DND-41 (cell line): ENCODE results near the gene CTIF.

Experiments used
- ATAC-seq: fragments of 200-7000 bp; cut with Tn5 transposase; 3 replicates; pipeline ENCODE4 v1.9.1; 2021; ENCODE audit warnings: low read depth; ENCODE audit not compliant: insufficient read depth
- DNase-seq: peaks from one replicate; pipeline ENCODE4 v3.0.0-alpha.2; 2020
- H2AFZ ChIP-seq: 2 replicates; pipeline ENCODE4 v1.6.0; 2012; ENCODE audit warnings: low read depth, low read length
- H3K27ac ChIP-seq: 2 replicates; pipeline ENCODE4 v1.5.1; 2012; ENCODE audit warnings: low read length, inconsistent platforms
- H3K27me3 ChIP-seq: fragments of 200-600 bp; sonication (generic); 2 replicates; pipeline ENCODE4 v1.6.0; 2012; ENCODE audit warnings: low read length, mild to moderate bottlenecking, inconsistent platforms; ENCODE audit not compliant: insufficient read depth, poor library complexity
- H3K36me3 ChIP-seq: 2 replicates; pipeline ENCODE4 v1.5.1; 2012; ENCODE audit warnings: low read length, inconsistent platforms; ENCODE audit not compliant: insufficient read depth
- H3K4me1 ChIP-seq: 2 replicates; pipeline ENCODE4 v1.5.1; 2012; ENCODE audit warnings: mild to moderate bottlenecking, low read length; ENCODE audit not compliant: insufficient read depth
- H3K4me2 ChIP-seq: 2 replicates; pipeline ENCODE4 v1.6.0; 2012; ENCODE audit warnings: mild to moderate bottlenecking, moderate library complexity, low read length, inconsistent platforms; ENCODE audit not compliant: insufficient read depth
- H3K4me3 ChIP-seq, 2 experiments: fragments of 200-600 bp in 1 of 2; shearing (Covaris generic) in 1 of 2; 2 replicates each; pipeline ENCODE4 v1.5.1; 2012 to 2016; ENCODE audit warnings: inconsistent platforms in 2 of 2, low read length in 2 of 2, mild to moderate bottlenecking in 2 of 2, low read depth in 1 of 2, moderate library complexity in 1 of 2
- H3K79me2 ChIP-seq: 2 replicates; pipeline ENCODE4 v1.6.0; 2012; ENCODE audit warnings: low read length, inconsistent platforms; ENCODE audit not compliant: insufficient read depth
- H3K9ac ChIP-seq: 2 replicates; pipeline ENCODE4 v1.6.0; 2012; ENCODE audit warnings: low read depth, mild to moderate bottlenecking, inconsistent platforms, low read length, moderate library complexity
- H3K9me3 ChIP-seq: 2 replicates; pipeline ENCODE4 v1.5.1; 2012; ENCODE audit warnings: low read length, moderate library complexity, mild to moderate bottlenecking, inconsistent platforms; ENCODE audit not compliant: insufficient read depth, severe bottlenecking
- H4K20me1 ChIP-seq: 2 replicates; pipeline ENCODE4 v1.6.0; 2012; ENCODE audit warnings: low read length; ENCODE audit not compliant: insufficient read depth
- EZH2 ChIP-seq: IDR thresholded peaks from 3 replicates; pipeline ENCODE4 v1.6.1; 2012; ENCODE audit warnings: borderline replicate concordance, low read depth, mild to moderate bottlenecking, moderate library complexity, low read length, inconsistent platforms; ENCODE audit not compliant: severe bottlenecking
- TF ChIP-seq, protein P1 (sequence below): IDR thresholded peaks from 2 replicates; pipeline ENCODE4 v1.5.1; 2012; ENCODE audit warnings: borderline replicate concordance, low read length, moderate library complexity, mild to moderate bottlenecking; ENCODE audit not compliant: poor library complexity, severe bottlenecking; ENCODE audit errors: extremely low read depth

Gene CTIF

DNA sequence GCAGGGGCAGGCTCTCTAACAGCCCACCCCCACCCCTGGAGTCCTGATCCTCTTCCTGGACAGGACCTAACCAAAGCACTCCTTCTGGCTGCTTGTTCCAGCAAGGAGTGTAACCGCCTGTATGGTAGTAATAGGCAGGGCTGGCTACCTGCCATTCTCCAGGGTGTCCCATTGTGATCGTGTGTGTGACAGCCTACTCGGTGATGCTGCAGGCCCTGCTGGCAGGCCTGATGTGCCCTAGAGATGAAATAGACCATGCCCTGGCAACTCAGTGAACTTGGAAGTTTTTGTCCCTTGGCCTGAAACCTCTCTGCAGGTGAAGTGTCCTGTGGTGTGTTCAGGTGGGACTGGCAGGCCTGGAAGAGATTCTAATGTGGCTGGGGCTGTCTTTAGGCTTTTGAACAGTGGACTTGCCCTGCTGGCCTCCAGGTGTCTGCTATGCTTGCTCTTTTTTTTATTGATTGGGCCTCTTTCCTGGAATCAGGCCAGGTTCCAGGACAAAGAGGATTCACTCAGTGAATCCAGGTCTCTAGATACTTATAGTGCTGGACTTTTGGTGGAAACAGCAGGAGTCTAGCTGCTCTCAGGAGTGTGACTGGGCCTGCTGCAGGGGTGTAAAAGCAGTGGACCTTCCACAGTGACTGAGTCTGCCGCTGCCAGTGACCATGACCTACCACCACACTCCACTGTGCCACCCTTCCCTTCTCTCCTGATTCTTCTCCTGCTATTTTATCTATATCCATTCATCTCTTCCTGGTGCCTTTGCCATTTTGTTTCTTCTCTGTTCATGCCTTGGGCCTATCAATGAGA, 132.1 kb downstream of the CTIF start:
- Histone ChIP-seq H3K4me3 (no peak overlapping the region), H2AFZ (no peak overlapping the region), H3K27me3 (no peaks in the 10 kb centered on the region), H3K79me2 (no peaks in the 10 kb centered on the region), H3K27ac (no peak overlapping the region), H3K4me1 (peaks cover 37% of the 10 kb centered on the region), H3K9ac (no peak overlapping the region), H4K20me1 (no peaks in the 10 kb centered on the region), H3K9me3 (peaks cover 9% of the 10 kb centered on the region), H3K36me3 (no peaks in the 10 kb centered on the region), H3K4me2 (no peak overlapping the region)
- DNase-seq = no peak
- TF ChIP-seq EZH2 = no peak
- TF ChIP-seq, protein P1, sequence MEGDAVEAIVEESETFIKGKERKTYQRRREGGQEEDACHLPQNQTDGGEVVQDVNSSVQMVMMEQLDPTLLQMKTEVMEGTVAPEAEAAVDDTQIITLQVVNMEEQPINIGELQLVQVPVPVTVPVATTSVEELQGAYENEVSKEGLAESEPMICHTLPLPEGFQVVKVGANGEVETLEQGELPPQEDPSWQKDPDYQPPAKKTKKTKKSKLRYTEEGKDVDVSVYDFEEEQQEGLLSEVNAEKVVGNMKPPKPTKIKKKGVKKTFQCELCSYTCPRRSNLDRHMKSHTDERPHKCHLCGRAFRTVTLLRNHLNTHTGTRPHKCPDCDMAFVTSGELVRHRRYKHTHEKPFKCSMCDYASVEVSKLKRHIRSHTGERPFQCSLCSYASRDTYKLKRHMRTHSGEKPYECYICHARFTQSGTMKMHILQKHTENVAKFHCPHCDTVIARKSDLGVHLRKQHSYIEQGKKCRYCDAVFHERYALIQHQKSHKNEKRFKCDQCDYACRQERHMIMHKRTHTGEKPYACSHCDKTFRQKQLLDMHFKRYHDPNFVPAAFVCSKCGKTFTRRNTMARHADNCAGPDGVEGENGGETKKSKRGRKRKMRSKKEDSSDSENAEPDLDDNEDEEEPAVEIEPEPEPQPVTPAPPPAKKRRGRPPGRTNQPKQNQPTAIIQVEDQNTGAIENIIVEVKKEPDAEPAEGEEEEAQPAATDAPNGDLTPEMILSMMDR = no peak
- ATAC-seq = no peak

DNA sequence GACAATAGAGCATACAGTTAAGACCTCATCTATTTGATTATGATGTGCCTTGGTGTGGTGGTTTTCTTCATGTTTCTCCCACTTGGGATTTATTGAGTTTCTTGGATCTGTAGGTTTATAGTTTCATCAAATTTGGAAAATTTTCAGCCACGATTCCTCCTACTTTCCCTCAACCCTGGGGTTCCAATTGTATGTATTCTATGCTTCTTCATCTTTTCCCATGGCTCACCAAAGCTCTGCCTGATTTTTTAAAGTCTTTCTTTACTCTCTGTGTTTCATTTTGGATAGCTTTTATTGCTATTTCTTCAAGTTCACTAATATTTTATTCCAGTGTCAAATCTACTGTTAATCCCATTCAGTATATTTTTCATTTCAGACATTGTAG, 132.7 kb downstream of the CTIF start:
- Histone ChIP-seq H4K20me1 (no peaks in the 10 kb centered on the region), H2AFZ (no peak overlapping the region), H3K4me2 (no peak overlapping the region), H3K9ac (no peak overlapping the region), H3K4me1 (peaks cover 37% of the 10 kb centered on the region), H3K79me2 (no peaks in the 10 kb centered on the region), H3K36me3 (no peaks in the 10 kb centered on the region), H3K27me3 (no peaks in the 10 kb centered on the region), H3K9me3 (peaks cover 9% of the 10 kb centered on the region), H3K4me3 (no peak overlapping the region), H3K27ac (no peak overlapping the region)
- no peak for ATAC-seq
- TF ChIP-seq EZH2 = no peak
- no peak for DNase-seq

DNA sequence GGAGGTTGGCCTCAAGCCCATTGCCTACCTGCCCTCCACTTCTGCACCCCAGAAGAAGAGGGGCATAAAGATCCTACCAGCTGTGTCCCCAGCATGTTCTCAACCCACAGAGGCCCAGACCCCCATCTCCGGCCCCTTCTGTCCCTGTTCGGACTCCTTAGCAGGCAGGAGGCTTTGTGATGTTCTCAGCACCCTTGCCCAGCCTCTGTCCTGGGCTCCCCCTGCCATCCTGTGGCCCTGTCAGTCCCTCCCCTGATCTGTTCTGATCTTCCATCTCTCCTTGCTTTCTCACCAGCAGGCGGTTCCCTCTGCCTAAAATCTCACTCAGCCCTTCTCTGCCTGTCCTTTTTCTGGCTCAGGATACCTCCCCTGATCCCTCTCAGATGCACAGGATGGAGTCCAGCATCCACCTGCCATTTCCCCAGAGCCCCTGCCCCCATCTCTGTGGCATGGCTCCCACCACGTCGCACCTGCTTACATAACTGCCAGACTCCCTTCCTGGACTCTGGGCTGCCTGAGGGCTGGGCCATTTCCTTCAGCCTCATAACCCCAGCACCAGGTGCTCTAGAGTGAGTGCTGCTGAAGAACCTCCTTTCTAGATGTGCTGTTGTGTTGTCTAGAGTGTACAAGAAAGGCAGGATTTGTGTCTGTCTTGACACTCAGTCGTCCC, 134.0 kb downstream of the CTIF start:
- peaks cover 37% of the 10 kb centered on the region for H3K4me1 ChIP-seq
- no peak overlapping the region for H3K4me3 ChIP-seq
- H3K9ac ChIP-seq = peak overlapping the region; percentile 18
- peak; percentile 57 for DNase-seq
- no peak overlapping the region for H2AFZ ChIP-seq
- H3K27ac ChIP-seq = peak overlapping the region; percentile 70
- TF ChIP-seq EZH2 = no peak
- TF ChIP-seq, protein P1 = no peak
- peaks cover 9% of the 10 kb centered on the region for H3K9me3 ChIP-seq
- ATAC-seq = peak; percentile 49
- H3K27me3 ChIP-seq = no peaks in the 10 kb centered on the region
- no peak overlapping the region for H3K4me2 ChIP-seq
- no peaks in the 10 kb centered on the region for H3K36me3 ChIP-seq
- no peaks in the 10 kb centered on the region for H3K79me2 ChIP-seq
- H4K20me1 ChIP-seq = no peaks in the 10 kb centered on the region

DNA sequence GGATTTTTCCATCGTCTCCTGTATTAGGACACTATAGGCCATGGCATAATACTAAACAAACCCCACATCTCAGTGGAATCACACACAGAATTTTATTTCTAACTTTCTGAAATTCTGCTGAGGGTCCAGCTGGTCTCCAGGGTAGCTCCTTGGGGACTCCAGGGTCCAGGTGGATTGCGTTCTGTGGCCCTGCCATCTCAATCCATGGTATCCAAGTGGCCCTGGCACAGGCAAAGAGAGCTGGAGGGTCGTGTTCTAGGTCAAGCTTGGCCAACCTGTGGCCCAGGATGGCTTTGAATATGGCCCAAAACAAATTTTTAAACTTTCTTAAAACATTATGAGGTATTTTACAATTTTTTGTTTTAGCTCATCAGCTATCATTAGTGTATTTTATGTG, 134.6 kb downstream of the CTIF start:
- no peak overlapping the region for H3K4me2 ChIP-seq

More for the DNA sequence above, 134.6 kb downstream of the CTIF start:
- Histone ChIP-seq H3K4me1 (peaks cover 40% of the 10 kb centered on the region), H3K9ac (peak overlapping the region; percentile 18), H3K27me3 (no peaks in the 10 kb centered on the region), H2AFZ (no peak overlapping the region), H3K4me3 (no peak overlapping the region), H4K20me1 (no peaks in the 10 kb centered on the region), H3K36me3 (no peaks in the 10 kb centered on the region), H3K79me2 (no peaks in the 10 kb centered on the region), H3K27ac (peak overlapping the region; percentile 70), H3K9me3 (peaks cover 9% of the 10 kb centered on the region)
- DNase-seq (no peak), ATAC-seq (no peak)
- no peak for TF ChIP-seq EZH2
- TF ChIP-seq, protein P1 = no peak
